WTC11 (cell line): ENCODE results near the gene MICAL3.

Experiments used
- ATF3 ChIP-seq: sonication (generic); formaldehyde crosslinking; conservative IDR thresholded peaks from 2 replicates; pipeline ENCODE4 v1.8.1; 2022; ENCODE audit warnings: mild to moderate bottlenecking, missing genetic modification reagents
- CREB1 ChIP-seq: sonication (generic); formaldehyde crosslinking; IDR thresholded peaks from 2 replicates; pipeline ENCODE4 v1.8.0; 2023; ENCODE audit warnings: mild to moderate bottlenecking, missing genetic modification reagents
- CTCF ChIP-seq: fragments of 200-600 bp; IDR thresholded peaks from 2 replicates; pipeline ENCODE4 v1.8.0; 2022; ENCODE audit warnings: antibody characterized with exemption
- FOXJ3 ChIP-seq: sonication (generic); formaldehyde crosslinking; IDR thresholded peaks from 2 replicates; pipeline ENCODE4 v1.9.0; 2021; ENCODE audit warnings: missing genetic modification reagents, mild to moderate bottlenecking, borderline replicate concordance
- NFYB ChIP-seq: sonication (generic); formaldehyde crosslinking; conservative IDR thresholded peaks from 2 replicates; pipeline ENCODE4 v1.8.0; 2022; ENCODE audit warnings: low read depth, missing genetic modification reagents
- ZNF232 ChIP-seq: sonication (generic); formaldehyde crosslinking; IDR thresholded peaks from 2 replicates; pipeline ENCODE4 v1.8.0; 2022; ENCODE audit warnings: mild to moderate bottlenecking, missing genetic modification reagents

GRCh38 chr22:18034076-18034475 is 9.7 kb upstream of the MICAL3 start:
- TF ChIP-seq ATF3 (CRISPR knock-in tag) (no peak), CREB1 (no peak), CTCF (no peak), ZNF232 (CRISPR knock-in tag) (no peak), NFYB (CRISPR knock-in tag) (no peak), FOXJ3 (CRISPR knock-in tag) (no peak)
